ENCODE results near the gene MIS18A.
"Not testable (repeated sequence)": the region's sequence is repeated elsewhere in the genome, so short reads cannot be mapped to it uniquely, and the experiment has no call there.

The MIS18A gene

GRCh38 chr21:32278518-32279376 is at the start of gene MIS18A:
TSS of gene MIS18A (minus strand) at chr21:32279049. CDS start at chr21:32279014, 35 bp downstream.
- peak; percentile 98 for DNase-seq

GRCh38 chr21:32328595-32328994 is 49.7 kb upstream of the MIS18A start:
- DNase-seq = no peak

GRCh38 chr21:32325706-32326105 is 46.9 kb upstream of the MIS18A start:
- no peak for DNase-seq

- no peak for DNase-seq
Observed at GRCh38 chr21:32322676-32323075, 43.8 kb upstream of the MIS18A start.

- no peak for DNase-seq
Observed at GRCh38 chr21:32322103-32322502, 43.3 kb upstream of the MIS18A start.

- DNase-seq = no peak
Observed at GRCh38 chr21:32321480-32321879, 42.6 kb upstream of the MIS18A start.

- no peak for DNase-seq
Observed at GRCh38 chr21:32320726-32321125, 41.9 kb upstream of the MIS18A start.

- DNase-seq = no peak
Observed at GRCh38 chr21:32320059-32320458, 41.2 kb upstream of the MIS18A start.

GRCh38 chr21:32319012-32319411 is 40.2 kb upstream of the MIS18A start:
- no peak for DNase-seq

- no peak for DNase-seq
Observed at GRCh38 chr21:32317726-32318125, 38.9 kb upstream of the MIS18A start.

GRCh38 chr21:32316361-32317215 is 37.7 kb upstream of the MIS18A start:
- no peak for DNase-seq

GRCh38 chr21:32315511-32316281 is 36.8 kb upstream of the MIS18A start:
- no peak for DNase-seq

- DNase-seq = no peak
Observed at GRCh38 chr21:32314806-32315205, 36.0 kb upstream of the MIS18A start.

- DNase-seq = no peak
Observed at GRCh38 chr21:32312976-32313375, 34.1 kb upstream of the MIS18A start.

GRCh38 chr21:32312326-32312725 is 33.5 kb upstream of the MIS18A start:
- DNase-seq = no peak

GRCh38 chr21:32311621-32312020 is 32.8 kb upstream of the MIS18A start:
- no peak for DNase-seq

- not testable (repeated sequence) for DNase-seq
Observed at GRCh38 chr21:32310976-32311375, 32.1 kb upstream of the MIS18A start.

GRCh38 chr21:32309906-32310460 is 31.1 kb upstream of the MIS18A start:
- DNase-seq = no peak

GRCh38 chr21:32308696-32309095 is 29.8 kb upstream of the MIS18A start:
- DNase-seq = no peak

- DNase-seq = no peak
Observed at GRCh38 chr21:32307706-32308105, 28.9 kb upstream of the MIS18A start.

- DNase-seq = no peak
Observed at GRCh38 chr21:32306021-32306780, 27.4 kb upstream of the MIS18A start.

- no peak for DNase-seq
Observed at GRCh38 chr21:32304998-32305397, 26.1 kb upstream of the MIS18A start.

Data from activated T-cell treated with anti-CD3 and anti-CD28 coated beads for 4 hours (primary cell).